Peyer's patch (tissue), 4 donors: Measurements from ENCODE around the gene GSAP.

Experiments used
- POLR2A ChIP-seq, 2 donors: fragments of 450-650 bp; IDR thresholded peaks; one replicate each; pipeline ENCODE4 v1.5.1; 2017; ENCODE audit warnings: antibody characterized with exemption in 2 of 2, mild to moderate bottlenecking in 2 of 2, moderate library complexity in 2 of 2
- TF ChIP-seq, protein P1 (sequence below), 6 experiments: fragments of 450-650 bp in 4 of 6; fragments of 200-600 bp in 2 of 6; sonication (generic) in 1 of 6; IDR thresholded peaks; one replicate each; pipeline ENCODE4 v1.5.1; 2017 to 2019; ENCODE audit warnings: antibody characterized with exemption in 6 of 6, mild to moderate bottlenecking in 3 of 6, moderate library complexity in 1 of 6

DNA sequence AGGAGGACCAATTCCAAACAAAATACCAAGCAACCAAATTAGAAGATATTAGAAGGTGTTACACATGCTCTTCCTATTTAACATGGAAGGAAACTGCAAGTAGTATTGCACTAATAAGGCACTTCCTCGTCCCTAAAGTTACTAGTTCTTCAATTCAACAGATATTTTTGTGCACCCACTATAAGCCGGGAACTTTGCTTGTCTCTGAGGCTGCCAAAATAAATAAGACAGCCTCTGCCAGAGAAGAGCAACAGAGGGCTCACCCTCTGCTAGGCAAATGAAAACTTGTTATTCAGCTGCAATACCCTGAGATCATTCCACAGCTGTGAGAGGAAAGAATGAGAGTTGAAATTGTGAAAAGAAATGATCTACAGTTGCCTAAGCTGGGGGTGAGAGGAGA is 37.4 kb upstream of the GSAP start:
- TF ChIP-seq, protein P1, sequence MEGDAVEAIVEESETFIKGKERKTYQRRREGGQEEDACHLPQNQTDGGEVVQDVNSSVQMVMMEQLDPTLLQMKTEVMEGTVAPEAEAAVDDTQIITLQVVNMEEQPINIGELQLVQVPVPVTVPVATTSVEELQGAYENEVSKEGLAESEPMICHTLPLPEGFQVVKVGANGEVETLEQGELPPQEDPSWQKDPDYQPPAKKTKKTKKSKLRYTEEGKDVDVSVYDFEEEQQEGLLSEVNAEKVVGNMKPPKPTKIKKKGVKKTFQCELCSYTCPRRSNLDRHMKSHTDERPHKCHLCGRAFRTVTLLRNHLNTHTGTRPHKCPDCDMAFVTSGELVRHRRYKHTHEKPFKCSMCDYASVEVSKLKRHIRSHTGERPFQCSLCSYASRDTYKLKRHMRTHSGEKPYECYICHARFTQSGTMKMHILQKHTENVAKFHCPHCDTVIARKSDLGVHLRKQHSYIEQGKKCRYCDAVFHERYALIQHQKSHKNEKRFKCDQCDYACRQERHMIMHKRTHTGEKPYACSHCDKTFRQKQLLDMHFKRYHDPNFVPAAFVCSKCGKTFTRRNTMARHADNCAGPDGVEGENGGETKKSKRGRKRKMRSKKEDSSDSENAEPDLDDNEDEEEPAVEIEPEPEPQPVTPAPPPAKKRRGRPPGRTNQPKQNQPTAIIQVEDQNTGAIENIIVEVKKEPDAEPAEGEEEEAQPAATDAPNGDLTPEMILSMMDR (IDR thresholded peaks at IDR 0.05), result no peak
- no peak for TF ChIP-seq POLR2A (IDR thresholded peaks at IDR 0.05)
